Spleen (tissue), 11 donors: ENCODE results near the gene NUDT3. TPM values are rescaled to one million over a fixed set of nuclear protein-coding genes. Genes with fewer than 3 reads are reported as not detected.

Experiments
- DNase-seq: peaks from one replicate; pipeline ENCODE4 v3.0.0-alpha.2; 2020
- H3K27ac ChIP-seq, 8 donors: fragments of 200-600 bp; sonication (generic) in 7 of 8; 1 replicate in 4 of 8; 2 replicates in 4 of 8; pipeline versions ENCODE4 v1.5.0 to v1.8.0; 2016 to 2021; ENCODE audit warnings: inconsistent platforms in 4 of 8, mild to moderate bottlenecking in 4 of 8, moderate library complexity in 1 of 8
- H3K27me3 ChIP-seq, 7 donors: fragments of 200-600 bp; sonication (generic) in 6 of 7; replicated peaks in 1 of 7; 1 replicate in 4 of 7; 2 replicates in 3 of 7; pipeline versions ENCODE4 v1.5.0 to v1.8.0; 2016 to 2021; ENCODE audit warnings: inconsistent platforms in 3 of 7, mild to moderate bottlenecking in 1 of 7
- H3K36me3 ChIP-seq, 6 donors: fragments of 200-600 bp; sonication (generic) in 5 of 6; 1 replicate in 4 of 6; 2 replicates in 2 of 6; pipeline versions ENCODE4 v1.5.0 to v1.8.0; 2016 to 2021; ENCODE audit warnings: inconsistent platforms in 2 of 6
- H3K4me1 ChIP-seq, 6 donors: fragments of 200-600 bp; sonication (generic) in 5 of 6; 1 replicate in 3 of 6; 2 replicates in 3 of 6; pipeline versions ENCODE4 v1.5.0 to v1.8.0; 2016 to 2021; ENCODE audit warnings: inconsistent platforms in 3 of 6
- H3K4me3 ChIP-seq, 8 donors: fragments of 200-600 bp; sonication (generic) in 7 of 8; 1 replicate in 4 of 8; 2 replicates in 4 of 8; pipeline versions ENCODE4 v1.5.0 to v1.8.0; 2016 to 2021; ENCODE audit warnings: inconsistent platforms in 4 of 8, mild to moderate bottlenecking in 4 of 8, moderate library complexity in 2 of 8
- H3K9me3 ChIP-seq, 8 donors: fragments of 200-600 bp; sonication (generic) in 7 of 8; 1 replicate in 4 of 8; 2 replicates in 4 of 8; pipeline versions ENCODE4 v1.5.0 to v1.8.0; 2016 to 2021; ENCODE audit warnings: inconsistent platforms in 4 of 8
- POLR2A ChIP-seq, 3 donors: fragments of 450-650 bp; IDR thresholded peaks; one replicate each; pipeline ENCODE4 v1.5.1; 2017; ENCODE audit warnings: antibody characterized with exemption in 3 of 3, mild to moderate bottlenecking in 1 of 3
- POLR2AphosphoS5 ChIP-seq, 3 donors: sonication (generic); formaldehyde crosslinking; IDR thresholded peaks; one replicate each; pipeline ENCODE4 v1.5.1; 2017; ENCODE audit warnings: antibody characterized with exemption in 3 of 3
- WGBS, 5 donors: extraction: QIAGEN DNeasy Blood & Tissue Kit in 3 of 5; methylation state at CpG; one replicate each; pipeline versions ENCODE4 v1.1.5 to v1.1.7; 2013 to 2018; 5-methylcytosine and 5-hydroxymethylcytosine counted together
- intact Hi-C: fragments of 100-400 bp; cut with DNase I; formaldehyde crosslinking; loops from one replicate; pipeline ENCODE4 v1.15.0; 2023; ENCODE audit warnings: low total_unique reads
- polyA plus RNA-seq, 3 donors: library from polyadenylated mRNA; stranded (reverse); fragments of 200-250 nt; gene quantifications; one replicate each; pipeline ENCODE4 v1.2.1, GENCODE V29; 2013
- total RNA-seq, 7 donors: library from RNA; depleted of rRNA in 3 of 7; stranded (reverse); fragments of >200 nt in 3 of 7; fragmentation: NEBNext Ultra II Directional in 4 of 7; extraction: Animal tissue kit (Norgen Biotek cat#: 25700) in 4 of 7; gene quantifications; one replicate each; pipeline versions ENCODE4 v1.1.0 to v1.2.1, GENCODE V29; 2016 to 2021
- TF ChIP-seq, protein P1 (sequence below), 11 experiments: fragments of 200-600 bp in 7 of 11; fragments of 450-650 bp in 4 of 11; sonication (generic) in 4 of 11; IDR thresholded peaks in 8 of 11; conservative IDR thresholded peaks in 3 of 11; 1 replicate in 7 of 11; 2 replicates in 4 of 11; pipeline versions ENCODE4 v1.4.0 to v1.8.0; 2016 to 2021; ENCODE audit warnings: antibody characterized with exemption in 11 of 11, inconsistent platforms in 4 of 11, mild to moderate bottlenecking in 1 of 11
- donor health status: healthy with polysubstance abuse.
- donor health status: DM: no; HTN: no; CAD: no; lungs with moderate emphysema.
- donor health status: DM: no; HTN: no; CAD: no.
- donor health status: Bipolar disorder and iron deficiency.
- donor health status: healthy.
- donor health status: DM: no; HTN: no; CAD: no.
- donor health status: DM: yes; HTN: yes; CAD: no.

NUDT3 gene
- total and polyA plus RNA-seq, 10 donors: 9.2 to 54.2 (median 37.8) TPM

- no peaks in the 10 kb centered on the region for H3K9me3 ChIP-seq
- 26 to 38% (median 29%) methylated on average over 14 of the region's 14 CpGs for WGBS, 5 donors
- peak overlapping the region; percentile 82 to 100 (median 94) for H3K4me3 ChIP-seq
- intact Hi-C loops: no loop called here
- peak overlapping the region; percentile 83 to 99 (median 98) for H3K27ac ChIP-seq
- peak; percentile 45 for DNase-seq
- TF ChIP-seq, protein P1, sequence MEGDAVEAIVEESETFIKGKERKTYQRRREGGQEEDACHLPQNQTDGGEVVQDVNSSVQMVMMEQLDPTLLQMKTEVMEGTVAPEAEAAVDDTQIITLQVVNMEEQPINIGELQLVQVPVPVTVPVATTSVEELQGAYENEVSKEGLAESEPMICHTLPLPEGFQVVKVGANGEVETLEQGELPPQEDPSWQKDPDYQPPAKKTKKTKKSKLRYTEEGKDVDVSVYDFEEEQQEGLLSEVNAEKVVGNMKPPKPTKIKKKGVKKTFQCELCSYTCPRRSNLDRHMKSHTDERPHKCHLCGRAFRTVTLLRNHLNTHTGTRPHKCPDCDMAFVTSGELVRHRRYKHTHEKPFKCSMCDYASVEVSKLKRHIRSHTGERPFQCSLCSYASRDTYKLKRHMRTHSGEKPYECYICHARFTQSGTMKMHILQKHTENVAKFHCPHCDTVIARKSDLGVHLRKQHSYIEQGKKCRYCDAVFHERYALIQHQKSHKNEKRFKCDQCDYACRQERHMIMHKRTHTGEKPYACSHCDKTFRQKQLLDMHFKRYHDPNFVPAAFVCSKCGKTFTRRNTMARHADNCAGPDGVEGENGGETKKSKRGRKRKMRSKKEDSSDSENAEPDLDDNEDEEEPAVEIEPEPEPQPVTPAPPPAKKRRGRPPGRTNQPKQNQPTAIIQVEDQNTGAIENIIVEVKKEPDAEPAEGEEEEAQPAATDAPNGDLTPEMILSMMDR (IDR thresholded peaks at IDR 0.05 in 8 of 11, conservative IDR thresholded peaks at IDR 0.05 in 3 of 11): no peak
- TF ChIP-seq POLR2A (IDR thresholded peaks at IDR 0.05) (no peak), POLR2AphosphoS5 (IDR thresholded peaks at IDR 0.05) (no peak)
- no peaks in the 10 kb centered on the region for H3K36me3 ChIP-seq
- peaks cover 15 to 77% (median 53%) of the 10 kb centered on the region in 6 donors for H3K4me1 ChIP-seq
- H3K27me3 ChIP-seq: no peaks in the 10 kb centered on the region
Observed at GRCh38 chr6:34390531-34391472, 1.7 kb downstream of the NUDT3 start.

DNA sequence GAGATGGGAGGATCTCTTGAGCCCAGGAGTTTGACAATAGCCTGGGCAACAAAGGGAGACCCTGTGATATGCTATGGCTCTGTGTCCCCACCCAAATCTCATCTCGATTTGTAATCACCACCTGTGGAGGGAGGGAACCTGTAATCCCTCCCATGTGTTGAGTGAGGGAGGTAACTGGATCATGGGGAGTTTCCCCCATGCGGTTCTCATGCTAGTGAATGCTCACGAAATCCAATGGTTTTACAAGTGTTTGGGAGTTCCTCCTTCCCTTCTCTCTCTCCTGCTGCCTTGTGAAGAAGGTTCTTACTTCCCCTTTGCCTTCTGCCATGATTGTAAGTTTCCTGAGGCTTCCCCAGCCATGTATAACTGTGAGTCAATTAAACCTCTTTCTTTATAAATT lies 3.4 kb downstream of the NUDT3 start:
- Histone ChIP-seq H3K4me1 (peaks cover 15 to 91% (median 59%) of the 10 kb centered on the region in 6 donors), H3K9me3 (no peaks in the 10 kb centered on the region), H3K36me3 (no peaks in the 10 kb centered on the region), H3K27ac (peak overlapping the region in 1 of 8 donors; percentile 33), H3K4me3 (no peak overlapping the region), H3K27me3 (no peaks in the 10 kb centered on the region)
- DNase-seq: no peak
- 49 to 85% (median 73%) methylated on average over 3 of the region's 3 CpGs for WGBS, 5 donors
- TF ChIP-seq POLR2AphosphoS5 (IDR thresholded peaks at IDR 0.05) (no peak), POLR2A (IDR thresholded peaks at IDR 0.05) (no peak)
- TF ChIP-seq, protein P1 (IDR thresholded peaks at IDR 0.05 in 8 of 11, conservative IDR thresholded peaks at IDR 0.05 in 3 of 11): no peak
- intact Hi-C loops: no loop called here

GRCh38 chr6:34388421-34388820 lies 4.0 kb downstream of the NUDT3 start:
- intact Hi-C loops: no loop called here

More at GRCh38 chr6:34388421-34388820, 4.0 kb downstream of the NUDT3 start:
- DNase-seq: no peak
- no peak overlapping the region for H3K27ac ChIP-seq
- no peaks in the 10 kb centered on the region for H3K27me3 ChIP-seq
- TF ChIP-seq, protein P1 (IDR thresholded peaks at IDR 0.05 in 8 of 11, conservative IDR thresholded peaks at IDR 0.05 in 3 of 11): no peak
- TF ChIP-seq POLR2A (IDR thresholded peaks at IDR 0.05): no peak
- TF ChIP-seq POLR2AphosphoS5 (IDR thresholded peaks at IDR 0.05): no peak
- H3K4me1 ChIP-seq: peaks cover 13 to 91% (median 59%) of the 10 kb centered on the region in 6 donors
- H3K9me3 ChIP-seq: no peaks in the 10 kb centered on the region
- peaks cover 0 to 5% (median 0%) of the 10 kb centered on the region in 6 donors for H3K36me3 ChIP-seq
- H3K4me3 ChIP-seq: no peak overlapping the region
- WGBS, 5 donors: 82 to 93% (median 92%) methylated on average over 3 of the region's 3 CpGs
